ENCODE measurements around the gene MAMDC4. TPM values are rescaled to one million over a fixed set of nuclear protein-coding genes. Genes with fewer than 3 reads are reported as not detected.
"Not testable (repeated sequence)": the region's sequence is repeated elsewhere in the genome, so short reads cannot be mapped to it uniquely, and the experiment has no call there.

MAMDC4 gene
- 0.81 TPM in 1 of 2 replicates, not detected in the other for total RNA-seq (ENCODE audit: low replicate concordance)

- DNase-seq (ENCODE audit: low read depth) = no peak
- no peak within 1 kb of the TSS for H3K4me3 ChIP-seq (ENCODE audit: low read depth, low read length)
- no peak for TF ChIP-seq CTCF (IDR thresholded peaks at IDR 0.05; ENCODE audit: insufficient read depth, low read length)
Measured at GRCh38 chr9:136851941-136852663, at the start of gene MAMDC4. Gene MAMDC4, plus strand, starts transcription at chr9:136852346. Its CDS starts 71 bp downstream, at chr9:136852417.

GRCh38 chr9:136803009-136803550, 49.1 kb upstream of the MAMDC4 start:
- DNase-seq (ENCODE audit: low read depth) = not testable (repeated sequence)

GRCh38 chr9:136803551-136804508, 48.3 kb upstream of the MAMDC4 start:
- DNase-seq (ENCODE audit: low read depth) = no peak
- H3K4me3 ChIP-seq (ENCODE audit: low read depth, low read length) = no peak overlapping the region
- no peak for TF ChIP-seq CTCF (IDR thresholded peaks at IDR 0.05; ENCODE audit: insufficient read depth, low read length)

More at GRCh38 chr9:136803009-136803550, 49.1 kb upstream of the MAMDC4 start:
- not testable (repeated sequence) for H3K4me3 ChIP-seq (ENCODE audit: low read depth, low read length)

- DNase-seq (ENCODE audit: low read depth) = no peak
- TF ChIP-seq CTCF (IDR thresholded peaks at IDR 0.05; ENCODE audit: insufficient read depth, low read length) = no peak
- no peak overlapping the region for H3K4me3 ChIP-seq (ENCODE audit: low read depth, low read length)
Measured at GRCh38 chr9:136804509-136805206, 47.5 kb upstream of the MAMDC4 start.

GRCh38 chr9:136805207-136805740, 46.9 kb upstream of the MAMDC4 start:
- no peak for DNase-seq (ENCODE audit: low read depth)
- TF ChIP-seq CTCF (IDR thresholded peaks at IDR 0.05; ENCODE audit: insufficient read depth, low read length) = no peak
- no peak overlapping the region for H3K4me3 ChIP-seq (ENCODE audit: low read depth, low read length)

GRCh38 chr9:136806067-136806466, 46.1 kb upstream of the MAMDC4 start:
- H3K4me3 ChIP-seq (ENCODE audit: low read depth, low read length) = no peak overlapping the region
- no peak for TF ChIP-seq CTCF (IDR thresholded peaks at IDR 0.05; ENCODE audit: insufficient read depth, low read length)
- DNase-seq (ENCODE audit: low read depth) = no peak
